Skeletal muscle satellite cell (primary cell): ENCODE results near the gene KLF13.
A peak's percentile ranks its signal among the peaks of the same experiment; 100 is the strongest.

Source experiments
- H3K27me3 ChIP-seq: 2 replicates; pipeline ENCODE4 v1.7.0; 2013; ENCODE audit warnings: low read length; ENCODE audit not compliant: control insufficient read depth, insufficient read depth
- H3K36me3 ChIP-seq: 2 replicates; pipeline ENCODE4 v1.7.0; 2013; ENCODE audit warnings: mild to moderate bottlenecking, control low read depth, low read length; ENCODE audit not compliant: insufficient read depth
- H3K4me1 ChIP-seq: 2 replicates; pipeline ENCODE4 v1.7.0; 2013; ENCODE audit warnings: low read length; ENCODE audit not compliant: control insufficient read depth, insufficient read depth
- H3K4me2 ChIP-seq: 2 replicates; pipeline ENCODE4 v1.7.0; 2013; ENCODE audit warnings: mild to moderate bottlenecking, low read length
- H3K4me3 ChIP-seq: 2 replicates; pipeline ENCODE4 v1.7.0; 2013; ENCODE audit warnings: low read length
- H3K9ac ChIP-seq: 2 replicates; pipeline ENCODE4 v1.7.0; 2013; ENCODE audit warnings: mild to moderate bottlenecking, low read depth, low read length, moderate library complexity
- H3K9me3 ChIP-seq: replicated peaks from 2 replicates; pipeline ENCODE4 v1.7.0; 2013; ENCODE audit warnings: mild to moderate bottlenecking, control low read depth, low read length

The KLF13 gene

GRCh38 chr15:31322504-31322903, 4.1 kb upstream of the KLF13 start:
- Histone ChIP-seq H3K4me1 (peaks cover 6% of the 10 kb centered on the region), H3K9me3 (no peaks in the 10 kb centered on the region), H3K4me2 (no peak overlapping the region), H3K9ac (no peak overlapping the region), H3K36me3 (no peaks in the 10 kb centered on the region), H3K4me3 (no peak overlapping the region), H3K27me3 (peaks cover 30% of the 10 kb centered on the region)

GRCh38 chr15:31323627-31324026, 3.0 kb upstream of the KLF13 start:
- Histone ChIP-seq H3K9ac (no peak overlapping the region), H3K4me1 (peaks cover 7% of the 10 kb centered on the region), H3K9me3 (no peaks in the 10 kb centered on the region), H3K4me2 (no peak overlapping the region), H3K27me3 (peaks cover 20% of the 10 kb centered on the region), H3K4me3 (no peak overlapping the region), H3K36me3 (no peaks in the 10 kb centered on the region)

DNA sequence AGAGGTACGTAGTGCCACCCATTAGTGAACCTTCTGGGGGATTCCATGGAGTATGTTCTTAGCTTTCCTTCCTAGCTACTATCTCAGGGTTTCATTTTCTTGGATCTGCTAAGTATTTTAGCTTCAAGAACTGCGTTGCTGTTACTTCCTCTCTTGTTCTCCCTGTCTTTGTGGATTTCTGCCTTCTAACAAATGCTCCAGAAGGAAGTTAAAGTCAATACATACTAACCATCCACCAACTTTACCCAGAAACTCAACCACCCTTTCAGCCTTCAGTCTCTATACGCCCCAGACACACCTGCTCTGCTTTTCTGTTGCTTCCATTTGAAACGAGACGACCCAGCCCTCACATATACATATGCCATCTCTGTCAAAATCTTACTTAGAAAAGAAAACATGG, 2.4 kb upstream of the KLF13 start:
- no peak overlapping the region for H3K4me2 ChIP-seq
- H3K9me3 ChIP-seq = no peaks in the 10 kb centered on the region
- H3K27me3 ChIP-seq = peaks cover 18% of the 10 kb centered on the region
- H3K4me3 ChIP-seq = no peak overlapping the region
- peaks cover 11% of the 10 kb centered on the region for H3K4me1 ChIP-seq
- H3K9ac ChIP-seq = no peak overlapping the region
- H3K36me3 ChIP-seq = no peaks in the 10 kb centered on the region

DNA sequence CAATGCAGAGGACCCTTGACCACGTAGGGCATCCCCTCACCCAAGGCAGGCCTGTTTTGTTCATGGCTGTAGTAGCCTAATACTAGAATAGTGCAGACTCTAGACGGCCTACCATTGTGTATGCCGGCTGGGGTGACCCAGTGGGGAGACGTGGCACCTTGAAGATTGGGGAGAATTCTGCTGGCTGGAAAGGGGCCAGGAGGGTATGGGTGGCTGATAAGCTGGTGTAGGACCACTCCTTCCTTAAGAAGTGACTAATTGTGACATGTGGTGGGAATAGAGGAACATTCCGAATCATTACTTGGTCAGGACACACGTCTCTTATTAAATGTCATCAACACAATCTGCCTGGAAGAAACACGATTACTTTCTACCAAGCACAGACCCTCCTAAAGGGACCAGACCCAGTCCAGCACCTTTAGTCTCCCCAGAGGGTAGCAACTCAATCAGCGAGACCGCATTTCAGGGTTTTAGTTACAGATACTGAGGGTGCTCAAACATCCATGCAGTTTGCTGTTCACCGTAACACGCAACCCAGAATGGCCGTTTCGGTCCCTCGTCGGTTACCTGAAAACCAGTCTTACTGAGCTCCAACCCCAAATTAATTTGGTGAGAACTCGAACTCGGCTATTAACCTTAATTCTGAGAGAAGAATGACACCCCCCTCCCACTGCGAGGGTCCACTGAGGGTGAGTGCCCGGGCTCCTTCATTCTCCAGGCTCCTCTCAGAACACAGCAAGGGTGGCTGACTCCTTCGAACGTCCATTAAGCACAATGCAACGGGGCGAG, 1.6 kb upstream of the KLF13 start:
- Histone ChIP-seq H3K36me3 (no peaks in the 10 kb centered on the region), H3K9me3 (no peaks in the 10 kb centered on the region), H3K27me3 (peaks cover 18% of the 10 kb centered on the region), H3K4me1 (peaks cover 17% of the 10 kb centered on the region), H3K4me3 (peak overlapping the region; percentile 91), H3K4me2 (peak overlapping the region; percentile 97), H3K9ac (peak overlapping the region; percentile 97)

DNA sequence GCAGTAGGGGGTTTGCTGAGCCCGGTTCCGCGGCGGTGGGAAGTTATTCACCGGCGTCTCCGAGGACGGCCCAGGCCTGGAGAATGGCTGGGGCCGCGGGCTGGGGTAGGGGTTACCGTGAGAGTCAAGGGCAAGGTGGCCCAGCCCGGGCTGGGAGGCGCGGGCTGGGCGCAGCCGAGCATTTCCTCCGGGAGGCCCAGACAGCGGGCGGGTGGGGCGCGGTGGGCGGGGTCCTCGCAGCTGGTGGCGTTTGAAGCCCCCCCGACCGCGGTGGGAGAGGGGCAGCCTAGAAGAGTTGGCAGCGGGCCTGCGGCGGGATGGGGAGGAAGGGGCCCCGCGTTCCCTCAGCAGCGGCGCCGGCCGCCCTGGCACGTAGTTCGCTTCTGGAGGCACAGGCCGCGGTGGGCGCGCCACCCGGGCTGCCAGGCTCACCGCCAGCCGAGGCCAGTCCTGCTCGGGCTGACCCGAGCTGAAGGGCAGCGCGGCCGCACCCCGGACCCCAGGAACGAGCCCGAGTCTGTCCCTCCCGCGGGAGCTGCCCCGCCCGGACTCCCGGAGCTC, 960 bp upstream of the KLF13 start:
- no peaks in the 10 kb centered on the region for H3K9me3 ChIP-seq

DNA sequence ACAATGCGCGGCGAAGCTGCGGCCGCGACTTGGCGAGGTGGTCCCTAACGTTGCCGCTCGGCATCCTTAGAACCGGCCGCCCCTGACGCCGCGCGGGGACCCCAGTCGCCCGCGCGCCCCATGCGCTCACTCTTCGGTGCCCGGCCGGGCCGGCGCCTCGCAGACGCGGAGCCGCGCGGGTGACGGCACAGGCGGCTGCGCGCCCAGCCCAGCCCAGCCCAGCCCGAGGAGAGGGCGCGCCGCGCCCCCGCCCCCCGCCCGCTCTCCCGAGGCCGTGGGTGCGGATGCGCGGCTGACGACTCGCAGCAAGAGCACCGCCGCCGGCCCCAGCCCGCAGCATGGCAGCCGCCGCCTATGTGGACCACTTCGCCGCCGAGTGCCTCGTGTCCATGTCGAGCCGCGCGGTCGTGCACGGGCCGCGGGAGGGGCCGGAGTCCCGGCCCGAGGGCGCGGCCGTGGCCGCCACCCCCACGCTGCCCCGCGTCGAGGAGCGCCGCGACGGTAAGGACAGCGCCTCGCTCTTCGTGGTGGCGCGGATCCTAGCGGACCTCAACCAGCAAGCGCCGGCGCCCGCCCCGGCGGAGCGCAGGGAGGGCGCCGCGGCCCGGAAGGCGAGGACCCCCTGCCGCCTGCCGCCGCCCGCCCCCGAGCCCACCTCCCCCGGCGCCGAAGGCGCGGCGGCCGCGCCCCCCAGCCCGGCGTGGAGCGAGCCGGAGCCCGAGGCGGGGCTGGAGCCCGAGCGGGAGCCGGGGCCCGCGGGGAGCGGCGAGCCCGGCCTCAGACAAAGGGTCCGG, 437 bp downstream of the KLF13 start:
- Histone ChIP-seq H3K4me1 (peaks cover 22% of the 10 kb centered on the region), H3K4me2 (peak overlapping the region; percentile 83), H3K27me3 (peaks cover 8% of the 10 kb centered on the region), H3K9ac (peak overlapping the region; percentile 97), H3K4me3 (peak overlapping the region; percentile 84), H3K9me3 (no peaks in the 10 kb centered on the region), H3K36me3 (no peaks in the 10 kb centered on the region)

More for the DNA sequence above, 960 bp upstream of the KLF13 start:
- H3K36me3 ChIP-seq = no peaks in the 10 kb centered on the region
- peaks cover 22% of the 10 kb centered on the region for H3K4me1 ChIP-seq
- H3K4me2 ChIP-seq = peak overlapping the region; percentile 97
- H3K27me3 ChIP-seq = peaks cover 18% of the 10 kb centered on the region
- H3K4me3 ChIP-seq = peak overlapping the region; percentile 91
- peak overlapping the region; percentile 97 for H3K9ac ChIP-seq

GRCh38 chr15:31327669-31328427, 1.2 kb downstream of the KLF13 start:
- Histone ChIP-seq H3K9me3 (no peaks in the 10 kb centered on the region), H3K36me3 (no peaks in the 10 kb centered on the region), H3K4me3 (peak overlapping the region; percentile 84), H3K27me3 (peaks cover 5% of the 10 kb centered on the region), H3K9ac (peak overlapping the region; percentile 97), H3K4me1 (peaks cover 22% of the 10 kb centered on the region), H3K4me2 (peak overlapping the region; percentile 83)

GRCh38 chr15:31328428-31328968, 1.9 kb downstream of the KLF13 start:
- peak overlapping the region; percentile 83 for H3K4me2 ChIP-seq
- H3K4me3 ChIP-seq = peak overlapping the region; percentile 84
- peak overlapping the region; percentile 97 for H3K9ac ChIP-seq
- H3K27me3 ChIP-seq = peaks cover 5% of the 10 kb centered on the region
- no peaks in the 10 kb centered on the region for H3K36me3 ChIP-seq
- H3K9me3 ChIP-seq = no peaks in the 10 kb centered on the region
- H3K4me1 ChIP-seq = peaks cover 22% of the 10 kb centered on the region

- peaks cover 22% of the 10 kb centered on the region for H3K4me1 ChIP-seq
Measured at GRCh38 chr15:31328969-31329639, 2.5 kb downstream of the KLF13 start.

DNA sequence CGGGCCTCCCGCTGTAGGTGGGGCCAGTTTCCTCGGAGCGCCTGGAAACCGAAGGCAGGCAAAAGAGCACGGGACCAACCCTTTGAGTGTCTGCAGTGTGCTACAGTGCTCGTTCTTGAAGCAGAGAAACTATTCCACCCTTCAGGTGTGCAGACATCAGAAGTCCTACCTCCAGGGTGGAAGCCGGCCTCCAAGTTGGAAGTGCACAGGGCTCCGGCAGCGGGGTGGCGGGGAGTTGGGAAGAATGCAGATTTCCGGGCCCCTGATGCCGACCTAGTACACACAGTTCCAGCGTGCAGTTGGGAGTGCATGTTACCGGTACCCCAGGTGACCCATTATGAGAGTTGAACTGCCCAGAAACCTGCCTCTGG, 3.0 kb downstream of the KLF13 start:
- H3K4me1 ChIP-seq = peaks cover 22% of the 10 kb centered on the region

More at GRCh38 chr15:31328969-31329639, 2.5 kb downstream of the KLF13 start:
- Histone ChIP-seq H3K27me3 (no peaks in the 10 kb centered on the region), H3K4me2 (peak overlapping the region; percentile 83), H3K9me3 (no peaks in the 10 kb centered on the region), H3K36me3 (no peaks in the 10 kb centered on the region), H3K4me3 (peak overlapping the region; percentile 84), H3K9ac (peak overlapping the region; percentile 97)

More for the DNA sequence above, 3.0 kb downstream of the KLF13 start:
- Histone ChIP-seq H3K9ac (no peak overlapping the region), H3K4me3 (no peak overlapping the region), H3K9me3 (no peaks in the 10 kb centered on the region), H3K36me3 (no peaks in the 10 kb centered on the region), H3K27me3 (no peaks in the 10 kb centered on the region), H3K4me2 (peak overlapping the region; percentile 4)
